Epithelial cell of esophagus (primary cell): Measurements from ENCODE around the gene NR0B1.

Experiments used
- DNase-seq: peaks from one replicate; pipeline ENCODE4 v3.0.0; 2010; ENCODE audit warnings: low read depth
- H3K4me3 ChIP-seq: 2 replicates; pipeline ENCODE4 v1.5.1; 2011; ENCODE audit warnings: mild to moderate bottlenecking, low read length, control low read depth
- CTCF ChIP-seq: IDR thresholded peaks from 2 replicates; pipeline ENCODE4 v1.5.1; 2011; ENCODE audit warnings: low read depth, mild to moderate bottlenecking, low read length, control low read depth, inconsistent platforms; ENCODE audit not compliant: insufficient read depth; ENCODE audit errors: missing control alignments

NR0B1 gene

GRCh38 chrX:30312858-30313257, 3.7 kb upstream of the NR0B1 start:
- no peak for DNase-seq
- H3K4me3 ChIP-seq, result no peak overlapping the region
- TF ChIP-seq CTCF, result no peak

DNA sequence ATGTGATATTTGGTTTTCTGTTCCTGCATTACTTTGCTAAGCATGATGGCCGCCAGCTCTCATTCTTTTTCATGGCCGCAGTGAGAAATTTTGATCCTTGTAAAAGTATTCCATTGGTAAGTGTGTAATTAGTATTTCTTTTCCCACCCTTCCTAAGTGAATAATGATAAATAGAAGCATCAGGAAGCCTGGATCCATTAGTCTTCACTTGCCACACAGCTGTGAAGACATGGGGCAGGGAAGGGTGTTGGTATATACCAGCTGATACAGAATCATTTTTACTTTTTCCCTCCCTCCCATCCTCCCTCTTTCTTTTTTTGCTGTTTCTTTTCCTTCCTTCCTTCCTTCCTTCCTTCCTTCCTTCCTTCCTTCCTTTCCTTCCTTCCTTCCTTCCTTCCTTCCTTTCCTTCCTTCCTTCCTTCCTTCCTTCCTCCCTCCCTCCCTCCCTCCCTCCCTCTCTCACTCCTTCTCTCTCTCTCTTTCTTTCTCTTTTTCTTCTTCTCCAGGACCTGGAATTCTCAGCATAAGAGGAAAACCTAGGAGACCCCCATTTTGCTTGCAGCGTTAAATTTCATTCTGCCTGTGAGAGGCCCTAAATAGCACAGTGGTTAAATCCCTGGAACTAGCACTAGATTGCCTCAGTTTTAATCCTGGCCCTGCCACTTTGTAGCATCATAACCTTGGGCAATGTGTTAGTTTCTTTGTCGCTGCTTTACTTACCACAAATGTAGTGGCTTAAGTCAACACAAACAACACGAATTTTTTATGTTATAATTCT, 1.4 kb upstream of the NR0B1 start:
- no peak for TF ChIP-seq CTCF

DNA sequence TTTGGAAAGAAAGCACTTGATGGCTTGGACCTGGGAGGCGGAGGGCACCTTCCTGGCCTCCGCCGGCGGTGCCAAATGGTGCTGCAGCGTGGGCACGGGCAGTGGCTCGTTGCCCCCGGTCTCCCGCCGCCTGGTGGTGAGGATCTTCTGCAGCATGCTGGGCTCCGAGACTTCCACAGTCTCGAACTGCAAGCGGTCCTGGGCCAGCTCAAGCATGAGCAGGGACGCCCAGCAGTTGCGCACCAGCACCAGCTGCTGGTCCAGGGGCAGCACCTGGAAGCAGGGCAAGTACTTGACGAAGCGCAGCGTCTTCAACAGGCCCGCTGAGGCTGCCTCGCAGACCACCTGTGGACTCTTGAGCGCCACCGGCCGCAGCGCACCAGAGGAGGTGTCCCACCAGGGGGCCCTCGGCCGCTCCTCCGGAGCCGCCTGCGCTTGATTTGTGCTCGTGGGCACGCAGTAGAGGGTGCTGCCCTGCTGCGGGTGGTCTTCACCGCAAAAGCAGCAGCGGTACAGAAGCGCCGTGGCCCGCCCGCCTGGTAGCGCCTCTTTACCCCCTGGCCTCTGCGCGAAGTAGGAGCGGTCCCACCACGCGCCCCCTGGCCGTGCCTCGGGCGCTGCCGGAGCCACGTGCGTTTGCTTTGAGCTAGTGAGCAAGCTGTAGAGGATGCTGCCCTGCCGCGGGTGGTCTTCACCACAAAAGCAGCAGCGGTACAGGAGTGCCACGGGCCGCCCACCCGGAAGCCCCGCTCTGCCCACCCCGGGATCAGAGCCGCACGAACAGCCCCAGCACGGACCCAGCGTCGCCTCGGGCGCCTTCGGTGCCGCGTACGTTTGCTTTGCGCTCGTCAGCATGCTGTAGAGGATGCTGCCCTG, 689 bp downstream of the NR0B1 start:
- H3K4me3 ChIP-seq, result no peak overlapping the region

More for the DNA sequence above, 1.4 kb upstream of the NR0B1 start:
- no peak for DNase-seq
- no peak overlapping the region for H3K4me3 ChIP-seq

GRCh38 chrX:30307466-30307865, 1.7 kb downstream of the NR0B1 start:
- no peak for DNase-seq
- H3K4me3 ChIP-seq, result no peak overlapping the region
- TF ChIP-seq CTCF, result no peak

More for the DNA sequence above, 689 bp downstream of the NR0B1 start:
- TF ChIP-seq CTCF, result peak; percentile 11
- DNase-seq, result peak; percentile 7

- peak; percentile 56 for DNase-seq
- no peak overlapping the region for H3K4me3 ChIP-seq
- no peak for TF ChIP-seq CTCF
Observed at GRCh38 chrX:30304866-30305265, 4.3 kb downstream of the NR0B1 start.

- peak; percentile 63 for DNase-seq
- H3K4me3 ChIP-seq, result no peak overlapping the region
- no peak for TF ChIP-seq CTCF
Observed at GRCh38 chrX:30302956-30303355, 6.2 kb downstream of the NR0B1 start.
